ENCODE results near the gene TTC9B. TPM values are rescaled to one million over a fixed set of nuclear protein-coding genes. Genes with fewer than 3 reads are reported as not detected.

TTC9B gene
- total and polyA plus RNA-seq, 2 of the 13 experiments (the other 11 are each of a cell fraction or from before 2014, with no cell fraction given) = not detected

DNA sequence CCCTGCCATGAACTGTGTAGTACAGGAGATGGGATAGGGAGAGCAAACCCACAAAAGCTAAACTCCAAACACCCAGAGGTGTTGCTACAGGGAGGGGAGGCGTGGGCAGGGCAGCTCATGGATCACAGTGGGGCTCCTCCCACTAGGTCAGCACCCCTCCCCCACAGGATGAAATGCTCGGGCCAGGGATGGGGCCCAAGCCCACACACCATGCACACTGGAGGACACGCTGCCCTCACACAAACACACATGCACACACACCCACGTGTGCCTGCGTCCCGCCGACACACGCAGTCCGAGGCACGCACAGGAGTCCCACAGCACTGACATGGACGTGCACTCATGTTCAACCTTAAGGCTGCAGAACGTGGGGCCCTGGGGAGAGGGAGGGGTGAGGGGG, 14.3 kb upstream of the TTC9B start (continued):
- no peak for TF ChIP-seq HMG20B (CRISPR knock-in tag; conservative IDR thresholded peaks at IDR 0.05)
- no peak for TF ChIP-seq FOXA1 (IDR thresholded peaks at IDR 0.05)
- TF ChIP-seq FOXA1 (CRISPR knock-in tag; IDR thresholded peaks at IDR 0.05) = 0 out of 2 replicates have a peak, but pooled peaks have one; percentile 18

DNA sequence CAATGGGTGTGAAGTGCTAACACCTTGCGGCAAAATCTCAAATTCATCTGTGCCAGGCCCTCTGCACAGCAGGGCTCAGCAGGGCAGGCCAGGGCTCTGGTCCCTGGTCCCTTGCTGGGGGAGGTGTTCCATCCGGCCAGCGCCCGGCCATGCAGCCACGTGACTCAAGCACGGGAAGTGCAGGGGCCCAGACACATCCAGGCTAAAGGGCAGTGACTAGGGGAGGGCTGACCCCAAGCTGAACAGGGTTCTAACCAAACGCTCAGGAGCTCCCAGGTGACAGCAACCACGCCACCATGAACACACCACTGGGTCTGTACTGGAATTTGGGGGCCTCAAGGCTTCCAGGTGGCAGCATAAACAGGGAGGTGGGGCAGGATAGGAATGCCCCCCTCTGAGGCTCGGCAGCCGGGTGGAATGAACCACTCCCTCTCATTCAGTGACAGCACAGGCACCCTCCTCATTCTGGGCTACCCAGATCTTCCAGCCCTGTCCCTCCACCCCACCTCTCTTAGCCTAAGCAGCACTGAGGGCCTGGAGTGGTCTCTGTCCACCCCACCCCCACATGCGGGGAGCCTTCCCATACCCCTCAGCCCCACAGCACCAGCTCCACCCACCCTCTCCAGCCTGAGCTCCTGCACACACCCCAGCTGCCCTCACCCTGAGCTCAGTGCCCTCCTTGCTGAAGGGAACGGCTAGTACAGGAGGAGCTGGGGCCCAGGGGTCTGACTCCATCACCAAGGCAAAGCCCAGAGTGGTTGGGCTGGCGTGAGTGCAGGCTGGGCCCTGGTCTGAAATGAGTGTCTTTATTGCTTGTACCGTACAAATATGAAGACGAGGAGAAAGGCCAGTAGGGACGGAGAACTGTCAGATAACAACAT, 13.6 kb upstream of the TTC9B start:
- peak; percentile 86 for ATAC-seq
- Histone ChIP-seq H3K27ac (ENCODE audit: extremely low read length, insufficient read depth, low read length) (peak overlapping the region; percentile 83), H3K9ac (ENCODE audit: insufficient read depth, low read depth, low read length) (peak overlapping the region; percentile 71)
- TF ChIP-seq TAF1 (CRISPR knock-in tag; IDR thresholded peaks at IDR 0.05) (peak; percentile 73), ATRX (CRISPR knock-in tag; IDR thresholded peaks at IDR 0.05; ENCODE audit: borderline replicate concordance) (no peak), MZF1 (CRISPR knock-in tag; IDR thresholded peaks at IDR 0.05; ENCODE audit: borderline replicate concordance) (no peak), ZNF496 (CRISPR knock-in tag; IDR thresholded peaks at IDR 0.05; ENCODE audit: insufficient replicate concordance) (no peak), ZC3H4 (CRISPR knock-in tag; IDR thresholded peaks at IDR 0.05; ENCODE audit: borderline replicate concordance) (no peak), U2AF1 (optimal IDR thresholded peaks at IDR 0.05; ENCODE audit: low read depth, low read length) (no peak)
- TF ChIP-seq, protein P1, sequence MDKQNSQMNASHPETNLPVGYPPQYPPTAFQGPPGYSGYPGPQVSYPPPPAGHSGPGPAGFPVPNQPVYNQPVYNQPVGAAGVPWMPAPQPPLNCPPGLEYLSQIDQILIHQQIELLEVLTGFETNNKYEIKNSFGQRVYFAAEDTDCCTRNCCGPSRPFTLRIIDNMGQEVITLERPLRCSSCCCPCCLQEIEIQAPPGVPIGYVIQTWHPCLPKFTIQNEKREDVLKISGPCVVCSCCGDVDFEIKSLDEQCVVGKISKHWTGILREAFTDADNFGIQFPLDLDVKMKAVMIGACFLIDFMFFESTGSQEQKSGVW (CRISPR knock-in tag; IDR thresholded peaks at IDR 0.05; ENCODE audit: borderline replicate concordance) = no peak
- TF ChIP-seq, protein P2, sequence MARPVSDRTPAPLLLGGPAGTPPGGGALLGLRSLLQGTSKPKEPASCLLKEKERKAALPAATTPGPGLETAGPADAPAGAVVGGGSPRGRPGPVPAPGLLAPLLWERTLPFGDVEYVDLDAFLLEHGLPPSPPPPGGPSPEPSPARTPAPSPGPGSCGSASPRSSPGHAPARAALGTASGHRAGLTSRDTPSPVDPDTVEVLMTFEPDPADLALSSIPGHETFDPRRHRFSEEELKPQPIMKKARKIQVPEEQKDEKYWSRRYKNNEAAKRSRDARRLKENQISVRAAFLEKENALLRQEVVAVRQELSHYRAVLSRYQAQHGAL (CRISPR knock-in tag; IDR thresholded peaks at IDR 0.05; ENCODE audit: not compliant biosample characterization) = no peak
- TF ChIP-seq, protein P3, sequence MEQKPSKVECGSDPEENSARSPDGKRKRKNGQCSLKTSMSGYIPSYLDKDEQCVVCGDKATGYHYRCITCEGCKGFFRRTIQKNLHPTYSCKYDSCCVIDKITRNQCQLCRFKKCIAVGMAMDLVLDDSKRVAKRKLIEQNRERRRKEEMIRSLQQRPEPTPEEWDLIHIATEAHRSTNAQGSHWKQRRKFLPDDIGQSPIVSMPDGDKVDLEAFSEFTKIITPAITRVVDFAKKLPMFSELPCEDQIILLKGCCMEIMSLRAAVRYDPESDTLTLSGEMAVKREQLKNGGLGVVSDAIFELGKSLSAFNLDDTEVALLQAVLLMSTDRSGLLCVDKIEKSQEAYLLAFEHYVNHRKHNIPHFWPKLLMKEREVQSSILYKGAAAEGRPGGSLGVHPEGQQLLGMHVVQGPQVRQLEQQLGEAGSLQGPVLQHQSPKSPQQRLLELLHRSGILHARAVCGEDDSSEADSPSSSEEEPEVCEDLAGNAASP (CRISPR knock-in tag; IDR thresholded peaks at IDR 0.05; ENCODE audit: borderline replicate concordance) = peak; percentile 66; the same call in 1 of the 2 replicates
- TF ChIP-seq, protein P4, sequence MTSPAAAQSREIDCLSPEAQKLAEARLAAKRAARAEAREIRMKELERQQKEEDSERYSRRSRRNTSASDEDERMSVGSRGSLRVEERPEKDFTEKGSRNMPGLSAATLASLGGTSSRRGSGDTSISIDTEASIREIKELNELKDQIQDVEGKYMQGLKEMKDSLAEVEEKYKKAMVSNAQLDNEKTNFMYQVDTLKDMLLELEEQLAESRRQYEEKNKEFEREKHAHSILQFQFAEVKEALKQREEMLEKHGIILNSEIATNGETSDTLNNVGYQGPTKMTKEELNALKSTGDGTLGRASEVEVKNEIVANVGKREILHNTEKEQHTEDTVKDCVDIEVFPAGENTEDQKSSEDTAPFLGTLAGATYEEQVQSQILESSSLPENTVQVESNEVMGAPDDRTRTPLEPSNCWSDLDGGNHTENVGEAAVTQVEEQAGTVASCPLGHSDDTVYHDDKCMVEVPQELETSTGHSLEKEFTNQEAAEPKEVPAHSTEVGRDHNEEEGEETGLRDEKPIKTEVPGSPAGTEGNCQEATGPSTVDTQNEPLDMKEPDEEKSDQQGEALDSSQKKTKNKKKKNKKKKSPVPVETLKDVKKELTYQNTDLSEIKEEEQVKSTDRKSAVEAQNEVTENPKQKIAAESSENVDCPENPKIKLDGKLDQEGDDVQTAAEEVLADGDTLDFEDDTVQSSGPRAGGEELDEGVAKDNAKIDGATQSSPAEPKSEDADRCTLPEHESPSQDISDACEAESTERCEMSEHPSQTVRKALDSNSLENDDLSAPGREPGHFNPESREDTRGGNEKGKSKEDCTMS (CRISPR knock-in tag; conservative IDR thresholded peaks at IDR 0.05) = no peak
- TF ChIP-seq, protein P5, sequence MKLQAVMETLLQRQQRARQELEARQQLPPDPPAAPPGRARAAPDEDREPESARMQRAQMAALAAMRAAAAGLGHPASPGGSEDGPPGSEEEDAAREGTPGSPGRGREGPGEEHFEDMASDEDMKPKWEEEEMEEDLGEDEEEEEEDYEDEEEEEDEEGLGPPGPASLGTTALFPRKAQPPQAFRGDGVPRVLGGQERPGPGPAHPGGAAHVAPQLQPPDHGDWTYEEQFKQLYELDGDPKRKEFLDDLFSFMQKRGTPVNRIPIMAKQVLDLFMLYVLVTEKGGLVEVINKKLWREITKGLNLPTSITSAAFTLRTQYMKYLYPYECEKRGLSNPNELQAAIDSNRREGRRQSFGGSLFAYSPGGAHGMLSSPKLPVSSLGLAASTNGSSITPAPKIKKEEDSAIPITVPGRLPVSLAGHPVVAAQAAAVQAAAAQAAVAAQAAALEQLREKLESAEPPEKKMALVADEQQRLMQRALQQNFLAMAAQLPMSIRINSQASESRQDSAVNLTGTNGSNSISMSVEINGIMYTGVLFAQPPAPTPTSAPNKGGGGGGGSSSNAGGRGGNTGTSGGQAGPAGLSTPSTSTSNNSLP (IDR thresholded peaks at IDR 0.05; ENCODE audit: low read depth, low read length) = no peak

More for the DNA sequence above, 13.6 kb upstream of the TTC9B start:
- intact Hi-C loops (cut with micrococcal nuclease; ENCODE audit: unreplicated experiment) (no loop called here), in situ Hi-C loops (cut with HindIII; ENCODE audit: extremely low pct_ligation_motif_present, low pct_unique_long_range_greater_than_20kb) (no loop called here)
- CTCF ChIA-PET (ENCODE audit: low intra/inter-chr PET ratio, low total read pairs) = no interaction called here
- BruUV-seq (replicated peaks) = TSS peak; percentile 82
- no peaks in the 10 kb centered on the region for H3K79me2 ChIP-seq (ENCODE audit: insufficient read depth, low read length)
- WGBS (ENCODE audit: low lambda C conversion rate) = 12% methylated on average over 9 of the region's 16 CpGs
- POLR2A ChIA-PET = interaction anchor here (0.9 to 2.7 kb wide), 7 partner anchors 9 to 201 kb away, joined by 3 to 25 read pairs (median 5); partner anchors contain the start of genes MAP3K10 and SERTAD1
- FAIRE-seq (peak; percentile 95), DNase-seq (ENCODE audit: low spot score) (peak; percentile 82)
- H4K20me1 ChIP-seq (ENCODE audit: insufficient read depth, low read length) = no peaks in the 10 kb centered on the region
- H3K36me3 ChIP-seq (replicated peaks in 1 of 2; ENCODE audit: control insufficient read depth in 1 of 2, insufficient read depth in 2 of 2, low read length in 2 of 2) = peaks cover 17% of the 10 kb centered on the region in 2 experiments; a peak in 4 of 5 replicates
- H3K9me3 ChIP-seq (ENCODE audit: low read length) = no peaks in the 10 kb centered on the region
- H3K4me2 ChIP-seq (ENCODE audit: low read depth, low read length) = peak overlapping the region; percentile 91
- H2AFZ ChIP-seq (ENCODE audit: low read length) = no peak overlapping the region
- H3K4me1 ChIP-seq (ENCODE audit: insufficient read depth, low read length) = peaks cover 63% of the 10 kb centered on the region
- H3K27me3 ChIP-seq (ENCODE audit: control insufficient read depth in 1 of 2, insufficient read depth in 2 of 2, low read length in 2 of 2) = no peaks in the 10 kb centered on the region
- peak overlapping the region; percentile 27 to 69 (median 55); a peak in 5 of 6 replicates for H3K4me3 ChIP-seq (replicated peaks in 1 of 3; ENCODE audit: insufficient read depth in 1 of 3, low read depth in 2 of 3, low read length in 3 of 3)
